Measurements from ENCODE around the gene CCNY. TPM values are rescaled to one million over a fixed set of nuclear protein-coding genes. Genes with fewer than 3 reads are reported as not detected.

Gene CCNY
- total RNA-seq, 1 donor from 2014 or later: 61.5 TPM

DNA sequence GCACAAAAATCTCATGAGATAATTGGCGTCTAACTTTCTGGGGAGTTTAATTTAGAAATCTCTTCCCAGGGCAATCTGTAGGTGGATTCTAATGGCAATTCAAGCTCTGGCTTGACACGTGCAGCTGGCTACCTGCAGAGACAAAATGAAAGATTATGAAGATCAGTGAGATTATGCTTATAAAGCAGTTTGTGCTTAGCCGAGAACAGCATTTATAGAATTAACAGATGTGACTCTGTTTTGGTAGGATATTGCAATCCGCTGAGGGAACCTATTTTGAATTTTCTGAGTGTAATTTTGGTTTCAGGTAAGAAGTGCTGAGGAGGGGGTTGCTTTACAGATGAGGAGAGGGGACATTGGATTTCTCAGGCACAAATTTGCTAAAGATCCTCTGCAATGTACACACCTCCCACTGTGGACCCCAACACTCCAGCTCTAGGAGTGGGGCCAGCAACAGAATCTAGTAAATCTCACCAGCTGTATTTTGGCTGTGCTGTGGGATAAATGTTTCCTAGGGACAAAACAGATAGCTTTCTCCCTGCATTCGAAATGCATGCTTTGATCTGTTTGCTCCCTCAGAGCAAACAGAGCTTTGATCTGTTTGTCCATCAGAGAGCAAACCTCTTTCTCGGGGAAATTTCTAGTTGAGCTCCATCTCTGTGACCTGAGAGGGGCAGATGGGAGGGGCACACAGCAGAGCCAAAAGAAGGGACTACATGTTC lies 276.2 kb downstream of the CCNY start:
- intact Hi-C loops (cut with micrococcal nuclease): no loop called here

GRCh38 chr10:35613107-35613440 lies 276.8 kb downstream of the CCNY start:
- intact Hi-C loops (cut with micrococcal nuclease): no loop called here

- intact Hi-C loops (cut with micrococcal nuclease): no loop called here
Observed at GRCh38 chr10:35613597-35614226, 277.4 kb downstream of the CCNY start.

DNA sequence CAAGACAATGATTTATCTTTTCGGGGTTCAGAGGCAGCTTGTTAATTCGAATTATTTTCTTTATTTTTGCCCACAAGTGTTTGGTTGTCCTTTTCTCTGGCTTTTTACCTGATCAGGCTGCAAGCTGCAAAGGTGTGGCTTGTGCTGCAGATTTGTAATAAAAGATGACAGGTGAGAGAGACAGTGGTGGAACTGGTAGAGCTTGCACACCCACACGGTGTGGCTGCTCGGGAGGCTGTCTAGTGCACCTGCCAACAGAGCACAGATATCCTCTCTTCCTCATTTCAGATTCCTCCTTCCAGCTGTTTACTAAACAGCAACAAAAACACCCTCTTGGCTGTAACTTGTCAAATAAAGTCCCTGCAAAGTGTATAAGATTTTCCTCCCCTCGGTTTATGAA lies 278.0 kb downstream of the CCNY start:
- intact Hi-C loops (cut with micrococcal nuclease): no loop called here

Other genes with a start within 250 kb of the CCNY start
- gene CUL2, start 246.2 kb upstream of the CCNY start, total RNA-seq: 43.3 and 45.7 TPM in 2 replicates
- 74.7 and 77.9 TPM in 2 replicates for gene CREM, start 209.7 kb upstream of the CCNY start, total RNA-seq

Measured in T-helper 1 cell treated with Interleukin-12 subunit alpha and Interleukin-12 subunit beta and Interleukin-4 antibody, amounts not matched to agents 30 ng/mL and 1 ng/mL, for 36 hours (primary cell).